IMR-90 (cell line): Measurements from ENCODE around the gene PMP22. TPM values are rescaled to one million over a fixed set of nuclear protein-coding genes. Genes with fewer than 3 reads are reported as not detected.
A peak's percentile ranks its signal among the peaks of the same experiment; 100 is the strongest.

Experiments used
- ATAC-seq: fragments of 200-7000 bp; cut with Tn5 transposase; 2 replicates; pipeline ENCODE4 v1.9.1; 2020; ENCODE audit warnings: low read depth, mild to moderate bottlenecking, moderate library complexity
- BruUV-seq: library from RNA; stranded (reverse); fragments of 400-500 nt; replicated peaks from 2 replicates; lab custom pipeline; 2021; lab: Mats Ljungman, UMichigan
- CTCF ChIA-PET: fragments of 300-600 bp; formaldehyde crosslinking; extraction: SDS; loops from one replicate; lab custom pipeline; 2021; ENCODE audit warnings: antibody characterized with exemption; lab: Yijun Ruan, JAX
- POLR2A ChIA-PET: fragments of 300-600 bp; sonication (Branson Sonifier 250); formaldehyde crosslinking; loops from one replicate; lab custom pipeline; 2022; ENCODE audit warnings: antibody characterized with exemption; ENCODE audit not compliant: unreplicated experiment; lab: Charles Lee
- DNase-seq: peaks from one replicate; pipeline ENCODE4 v3.0.0; 2013
- H2AFZ ChIP-seq: replicated peaks from 2 replicates; pipeline ENCODE3; 2013; ENCODE audit warnings: low read length, mild to moderate bottlenecking; ENCODE audit not compliant: poor library complexity
- H2AK5ac ChIP-seq: 2 replicates; pipeline ENCODE4 v1.6.1; 2013; ENCODE audit warnings: low read depth, low read length, inconsistent platforms
- H2AK9ac ChIP-seq: replicated peaks from 2 replicates; pipeline ENCODE3; 2013; ENCODE audit warnings: mild to moderate bottlenecking, low read depth, low read length, moderate library complexity; ENCODE audit not compliant: poor library complexity
- H2BK120ac ChIP-seq: 2 replicates; pipeline ENCODE4 v1.6.1; 2013; ENCODE audit warnings: low read depth, low read length, inconsistent platforms
- H2BK15ac ChIP-seq: 3 replicates; pipeline ENCODE4 v1.6.1; 2013; ENCODE audit warnings: low read depth, low read length, inconsistent platforms
- H2BK20ac ChIP-seq: 2 replicates; pipeline ENCODE4 v1.6.1; 2013; ENCODE audit warnings: low read depth, mild to moderate bottlenecking, inconsistent platforms, low read length, moderate library complexity
- H2BK5ac ChIP-seq: 2 replicates; pipeline ENCODE4 v1.6.1; 2013; ENCODE audit warnings: mild to moderate bottlenecking, low read depth, low read length, inconsistent platforms; ENCODE audit not compliant: poor library complexity, severe bottlenecking
- H3K14ac ChIP-seq: replicated peaks from 2 replicates; pipeline ENCODE4 v1.6.1; 2013; ENCODE audit warnings: low read depth, low read length, inconsistent platforms
- H3K18ac ChIP-seq: 2 replicates; pipeline ENCODE4 v1.6.1; 2013; ENCODE audit warnings: low read depth, low read length, control low read depth
- H3K23ac ChIP-seq: 2 replicates; pipeline ENCODE4 v1.6.1; 2013; ENCODE audit warnings: low read depth, low read length, inconsistent platforms
- H3K27ac ChIP-seq: 2 replicates; pipeline ENCODE4 v1.5.1; 2013; ENCODE audit warnings: mild to moderate bottlenecking, control low read depth, low read length; ENCODE audit not compliant: insufficient read depth
- H3K27me3 ChIP-seq: 2 replicates; pipeline ENCODE4 v1.6.1; 2013; ENCODE audit warnings: low read length; ENCODE audit not compliant: control insufficient read depth, insufficient read depth
- H3K36me3 ChIP-seq: 2 replicates; pipeline ENCODE4 v1.6.1; 2013; ENCODE audit warnings: low read length, mixed read lengths; ENCODE audit not compliant: control insufficient read depth, insufficient read depth
- H3K4ac ChIP-seq: 2 replicates; pipeline ENCODE4 v1.6.1; 2013; ENCODE audit warnings: low read depth, low read length, inconsistent platforms
- H3K4me1 ChIP-seq: 2 replicates; pipeline ENCODE4 v1.6.1; 2013; ENCODE audit warnings: low read length, mixed read lengths; ENCODE audit not compliant: control insufficient read depth, insufficient read depth
- H3K4me2 ChIP-seq: 2 replicates; pipeline ENCODE4 v1.6.1; 2013; ENCODE audit warnings: low read depth, mild to moderate bottlenecking, control low read depth, low read length, moderate library complexity
- H3K4me3 ChIP-seq: 2 replicates; pipeline ENCODE4 v1.5.1; 2013; ENCODE audit warnings: low read depth, mild to moderate bottlenecking, control low read depth, low read length, moderate library complexity; ENCODE audit not compliant: insufficient read depth
- H3K56ac ChIP-seq: 2 replicates; pipeline ENCODE4 v1.6.1; 2013; ENCODE audit warnings: low read length, inconsistent platforms; ENCODE audit not compliant: insufficient read depth; ENCODE audit errors: extremely low read depth
- H3K79me1 ChIP-seq, 2 experiments: 2 replicates each; pipeline ENCODE4 v1.6.1; 2013; ENCODE audit warnings: low read length in 2 of 2, inconsistent platforms in 1 of 2, low read depth in 1 of 2
- H3K9ac ChIP-seq: 2 replicates; pipeline ENCODE4 v1.6.1; 2013; ENCODE audit warnings: low read depth, low read length, control low read depth
- H3K9me1 ChIP-seq: 2 replicates; pipeline ENCODE4 v1.6.1; 2013; ENCODE audit warnings: low read length, inconsistent platforms; ENCODE audit not compliant: insufficient read depth
- H3K9me3 ChIP-seq: 2 replicates; pipeline ENCODE4 v1.6.1; 2013; ENCODE audit warnings: low read length; ENCODE audit not compliant: control insufficient read depth, insufficient read depth
- H4K20me1 ChIP-seq: 2 replicates; pipeline ENCODE4 v1.6.1; 2013; ENCODE audit warnings: low read length, inconsistent platforms; ENCODE audit not compliant: insufficient read depth
- H4K5ac ChIP-seq: 2 replicates; pipeline ENCODE4 v1.6.1; 2013; ENCODE audit warnings: mild to moderate bottlenecking, low read depth, low read length, control low read depth
- H4K8ac ChIP-seq, 2 experiments: 2 replicates each; pipeline ENCODE4 v1.6.1; 2013; ENCODE audit warnings: low read depth in 2 of 2, low read length in 2 of 2, control low read depth in 1 of 2, inconsistent platforms in 1 of 2
- H4K91ac ChIP-seq: 2 replicates; pipeline ENCODE4 v1.6.1; 2013; ENCODE audit warnings: low read depth, low read length, inconsistent platforms; ENCODE audit not compliant: insufficient read depth
- MAZ ChIP-seq: IDR thresholded peaks from 2 replicates; pipeline ENCODE4 v1.6.1; 2012; ENCODE audit warnings: low read depth, mild to moderate bottlenecking, low read length, improper control_type of control experiment, moderate library complexity, borderline replicate concordance
- WGBS, 2 experiments: methylation state at CpG; one replicate each; pipeline versions ENCODE4 v1.1.5 to v1.1.7; 2013; ENCODE audit warnings: missing lambda C conversion rate in 2 of 2; ENCODE audit not compliant: insufficient read length in 1 of 2; ENCODE audit errors: extremely low coverage in 2 of 2; 5-methylcytosine and 5-hydroxymethylcytosine counted together
- dilution Hi-C: fragments of 300-500 bp; cut with HindIII; formaldehyde crosslinking; loops from one replicate; pipeline ENCODE4 v1.14.3; 2018; ENCODE audit warnings: low sequenced_read_pairs; ENCODE audit not compliant: unreplicated experiment
- in situ Hi-C: fragments of 300-500 bp; cut with MboI; formaldehyde crosslinking; loops from 3 replicates; pipeline ENCODE4 v1.14.3; 2019; ENCODE audit warnings: low sequenced_read_pairs, inconsistent platforms, mixed read lengths
- intact Hi-C: fragments of 100-400 bp; cut with micrococcal nuclease; formaldehyde crosslinking; loops from 2 replicates; pipeline ENCODE4 v1.10.0; 2022
- polyA plus RNA-seq, 3 experiments: library from polyadenylated mRNA; depleted of rRNA; stranded (reverse); fragments of >200 nt; gene quantifications; 2 replicates each; pipeline ENCODE4 v1.2.3, GENCODE V29; 2012; ENCODE audit warnings: low replicate concordance in 1 of 3
- total RNA-seq: library from RNA; depleted of rRNA; stranded (reverse); fragments of >200 nt; gene quantifications from 2 replicates; pipeline ENCODE4 v1.2.3, GENCODE V29; 2012

Gene PMP22
- total and polyA plus RNA-seq, 2 of the 4 experiments (the other 2 are of a cell fraction), result 33.5 to 72.8 TPM

- no peaks in the 10 kb centered on the region for H3K36me3 ChIP-seq
- no peak overlapping the region for H2AFZ ChIP-seq
- H4K20me1 ChIP-seq, result peaks cover 13% of the 10 kb centered on the region; the same call in 1 of the 2 replicates
- H3K9ac ChIP-seq, result no peak overlapping the region
- no peak overlapping the region for H3K4me3 ChIP-seq
- no TSS peak for BruUV-seq
- H3K23ac ChIP-seq, result no peak overlapping the region
- intact Hi-C loops (loop anchor here (10.0 kb wide), 1 partner anchor 76 kb away; the partner anchor contains the start of gene TEKT3), dilution Hi-C loops (no loop called here), in situ Hi-C loops (loop anchor here (10.0 to 25.0 kb wide), 3 partner anchors 166 to 693 kb away; no protein-coding TSS in a partner anchor)
- no peak overlapping the region for H2BK5ac ChIP-seq
- no peak overlapping the region for H3K18ac ChIP-seq
- H3K27me3 ChIP-seq, result peaks cover 50% of the 10 kb centered on the region
- H2BK15ac ChIP-seq, result no peak overlapping the region
- ChIA-PET POLR2A (no interaction called here), CTCF (no interaction called here)
- H4K5ac ChIP-seq, result no peak overlapping the region
- no peak for ATAC-seq
- H3K56ac ChIP-seq, result no peak overlapping the region
- no peak overlapping the region for H3K4ac ChIP-seq
- peak overlapping the region; percentile 25 for H2AK5ac ChIP-seq
- 80% methylated on average over 3 of the region's 7 CpGs; no CpG with 5 or more reads in 1 of the 2 experiments for WGBS, 2 experiments
- H3K79me1 ChIP-seq, result no peaks in the 10 kb centered on the region
- H3K27ac ChIP-seq, result no peak overlapping the region
- H4K8ac ChIP-seq, result no peak overlapping the region
- no peak overlapping the region for H3K14ac ChIP-seq
- H2AK9ac ChIP-seq, result peak overlapping the region; percentile 15
- H3K9me1 ChIP-seq, result peaks cover 15% of the 10 kb centered on the region
- peaks cover 20% of the 10 kb centered on the region for H3K4me1 ChIP-seq
- TF ChIP-seq MAZ, result no peak
- no peak overlapping the region for H4K91ac ChIP-seq
- DNase-seq, result no peak
- H3K4me2 ChIP-seq, result no peak overlapping the region
- H2BK120ac ChIP-seq, result no peak overlapping the region
- no peak overlapping the region for H2BK20ac ChIP-seq
- peaks cover 4% of the 10 kb centered on the region for H3K9me3 ChIP-seq
Measured at GRCh38 chr17:15269087-15269779, 4.1 kb upstream of the PMP22 start.
